ENCODE data around the gene LATS1.

The LATS1 gene

GRCh38 chr6:149660028-149660427 lies 57.9 kb downstream of the LATS1 start:
- DNase-seq (ENCODE audit: low read depth in 3 of 3), result no peak

GRCh38 chr6:149657441-149657840 lies 60.5 kb downstream of the LATS1 start:
- no peak for DNase-seq (ENCODE audit: low read depth in 3 of 3)

- DNase-seq (ENCODE audit: low read depth in 3 of 3), result no peak
These were observed 66.8 kb downstream of the LATS1 start for GRCh38 chr6:149651056-149651455.

- DNase-seq (ENCODE audit: low read depth in 3 of 3), result peak; percentile 74 to 88 (median 84)
These were observed 69.5 kb downstream of the LATS1 start, which contains the start of gene KATNA1 for GRCh38 chr6:149648148-149649145. TSS of gene KATNA1 (minus strand) at chr6:149648714. CDS start at chr6:149638547, 10,167 bp downstream.

GRCh38 chr6:149646599-149646998 lies 71.3 kb downstream of the LATS1 start:
- no peak for DNase-seq (ENCODE audit: low read depth in 3 of 3)

- DNase-seq (ENCODE audit: low read depth in 3 of 3), result no peak
These were observed 74.9 kb downstream of the LATS1 start for GRCh38 chr6:149642829-149643580.

GRCh38 chr6:149636124-149636523 lies 81.8 kb downstream of the LATS1 start:
- no peak for DNase-seq (ENCODE audit: low read depth in 3 of 3)

- no peak for DNase-seq (ENCODE audit: low read depth in 3 of 3)
These were observed 83.6 kb downstream of the LATS1 start for GRCh38 chr6:149634315-149634714.

GRCh38 chr6:149628875-149629510 lies 88.9 kb downstream of the LATS1 start:
- DNase-seq (ENCODE audit: low read depth in 3 of 3), result no peak

- no peak for DNase-seq (ENCODE audit: low read depth in 3 of 3)
These were observed 90.2 kb downstream of the LATS1 start for GRCh38 chr6:149627672-149628071.

- no peak for DNase-seq (ENCODE audit: low read depth in 3 of 3)
These were observed 102.1 kb downstream of the LATS1 start for GRCh38 chr6:149615805-149616204.

GRCh38 chr6:149614337-149614736 lies 103.6 kb downstream of the LATS1 start:
- DNase-seq (ENCODE audit: low read depth in 3 of 3), result no peak

- DNase-seq (ENCODE audit: low read depth in 3 of 3), result no peak
These were observed 109.4 kb downstream of the LATS1 start for GRCh38 chr6:149608381-149608982.
